Skeletal muscle tissue (tissue), 4 donors: ENCODE measurements around the gene C19orf12. TPM values are rescaled to one million over a fixed set of nuclear protein-coding genes. Genes with fewer than 3 reads are reported as not detected.

Experiments used
- H3K27ac ChIP-seq: one replicate; pipeline ENCODE4 v1.7.0; 2013; ENCODE audit warnings: mild to moderate bottlenecking, low read depth, low read length, inconsistent platforms
- H3K27me3 ChIP-seq, 3 donors: one replicate each; pipeline ENCODE4 v1.7.0; 2013; ENCODE audit warnings: low read length in 3 of 3; ENCODE audit not compliant: control insufficient read depth in 3 of 3, insufficient read depth in 3 of 3
- H3K36me3 ChIP-seq, 3 donors: one replicate each; pipeline ENCODE4 v1.7.0; 2013; ENCODE audit warnings: low read length in 3 of 3; ENCODE audit not compliant: control insufficient read depth in 3 of 3, insufficient read depth in 3 of 3
- H3K4me1 ChIP-seq, 3 donors: one replicate each; pipeline ENCODE4 v1.7.0; 2013; ENCODE audit warnings: low read length in 3 of 3, mild to moderate bottlenecking in 3 of 3; ENCODE audit not compliant: control insufficient read depth in 3 of 3, insufficient read depth in 3 of 3
- H3K4me3 ChIP-seq, 3 donors: one replicate each; pipeline ENCODE4 v1.7.0; 2013; ENCODE audit warnings: low read length in 3 of 3
- H3K9ac ChIP-seq, 3 donors: one replicate each; pipeline ENCODE4 v1.7.0; 2013; ENCODE audit warnings: low read length in 3 of 3, mild to moderate bottlenecking in 3 of 3, moderate library complexity in 2 of 3, low read depth in 1 of 3
- H3K9me3 ChIP-seq, 3 donors: one replicate each; pipeline ENCODE4 v1.7.0; 2013; ENCODE audit warnings: low read length in 3 of 3; ENCODE audit not compliant: control insufficient read depth in 3 of 3
- total RNA-seq: library from RNA; depleted of rRNA; stranded (reverse); fragments of >200 nt; gene quantifications from one replicate; pipeline ENCODE4 v1.2.3, GENCODE V29; 2014
- donor health status: Osteomylitis.

C19orf12 gene
- total RNA-seq, 1 donor from 2014 or later, result 17.2 TPM

- Histone ChIP-seq H3K27me3 (peaks cover 0 to 26% (median 21%) of the 10 kb centered on the region in 3 donors), H3K4me3 (no peak overlapping the region), H3K9me3 (no peaks in the 10 kb centered on the region), H3K36me3 (no peaks in the 10 kb centered on the region), H3K9ac (no peak overlapping the region), H3K4me1 (no peaks in the 10 kb centered on the region), H3K27ac (no peak overlapping the region)
Observed at GRCh38 chr19:29737461-29738000, 22.5 kb upstream of the C19orf12 start.

GRCh38 chr19:29735829-29736228, 20.8 kb upstream of the C19orf12 start:
- Histone ChIP-seq H3K9me3 (no peaks in the 10 kb centered on the region), H3K27me3 (peaks cover 3 to 25% (median 14%) of the 10 kb centered on the region in 3 donors), H3K4me1 (no peaks in the 10 kb centered on the region), H3K9ac (no peak overlapping the region), H3K4me3 (no peak overlapping the region), H3K27ac (no peak overlapping the region), H3K36me3 (no peaks in the 10 kb centered on the region)

DNA sequence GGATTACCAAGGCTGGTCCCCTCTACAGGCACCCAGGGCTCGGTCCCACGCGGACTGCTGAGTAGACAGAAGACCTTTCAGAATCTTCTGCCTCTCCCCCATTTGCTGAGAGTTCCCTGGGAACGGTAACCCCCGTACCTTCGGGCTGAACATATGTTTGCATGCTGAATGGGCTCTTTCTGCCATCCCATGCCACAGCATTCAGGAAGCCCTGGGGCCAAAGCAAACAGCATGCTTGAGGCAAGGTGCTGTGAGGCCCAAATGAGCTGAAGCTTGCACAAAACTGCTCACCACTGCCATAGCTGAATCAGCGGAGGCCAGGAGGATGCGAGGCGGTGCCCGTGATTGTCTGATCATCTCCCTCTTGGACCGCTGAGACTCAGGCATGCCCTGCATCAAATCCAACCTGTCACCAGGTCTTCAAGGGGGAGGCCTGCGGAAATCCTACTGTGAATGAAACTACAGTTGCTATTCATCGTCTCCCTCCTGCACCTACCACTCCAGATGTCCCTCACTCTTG, 16.3 kb upstream of the C19orf12 start:
- no peak overlapping the region for H3K27ac ChIP-seq
- H3K4me1 ChIP-seq, result peaks cover 0 to 2% (median 0%) of the 10 kb centered on the region in 3 donors
- H3K4me3 ChIP-seq, result no peak overlapping the region
- H3K9ac ChIP-seq, result no peak overlapping the region
- no peaks in the 10 kb centered on the region for H3K9me3 ChIP-seq
- no peaks in the 10 kb centered on the region for H3K36me3 ChIP-seq
- H3K27me3 ChIP-seq, result peaks cover 6 to 14% (median 11%) of the 10 kb centered on the region in 3 donors

- Histone ChIP-seq H3K4me3 (no peak overlapping the region), H3K4me1 (peaks cover 2 to 8% (median 3%) of the 10 kb centered on the region in 3 donors), H3K27me3 (peaks cover 19 to 37% (median 32%) of the 10 kb centered on the region in 3 donors), H3K36me3 (no peaks in the 10 kb centered on the region), H3K9me3 (no peaks in the 10 kb centered on the region), H3K9ac (no peak overlapping the region), H3K27ac (no peak overlapping the region)
Observed at GRCh38 chr19:29727906-29728305, 12.8 kb upstream of the C19orf12 start.

DNA sequence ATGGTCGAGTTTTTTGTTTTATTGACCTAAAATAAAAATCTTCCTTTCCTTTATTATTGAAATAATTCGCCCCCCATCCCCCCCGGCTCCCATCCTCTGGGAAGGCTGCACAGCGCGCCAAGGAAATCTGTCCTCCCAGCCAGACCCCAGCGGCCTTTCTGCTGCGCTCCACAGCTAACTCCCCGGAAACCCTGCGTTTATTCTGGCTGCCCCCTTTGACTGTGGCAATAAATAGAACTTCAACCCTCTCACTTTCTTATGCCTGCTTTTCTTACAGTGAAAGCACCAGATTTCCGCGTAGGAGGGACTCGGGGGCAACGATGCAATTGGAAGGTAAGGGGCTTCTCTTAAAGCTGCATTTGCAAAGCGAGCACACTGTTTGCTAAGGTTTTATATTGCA, 9.7 kb upstream of the C19orf12 start:
- H3K9ac ChIP-seq, result peak overlapping the region in 1 of 3 donors; percentile 25
- no peaks in the 10 kb centered on the region for H3K9me3 ChIP-seq
- H3K36me3 ChIP-seq, result no peaks in the 10 kb centered on the region
- peaks cover 0 to 8% (median 3%) of the 10 kb centered on the region in 3 donors for H3K4me1 ChIP-seq
- peaks cover 16 to 33% (median 32%) of the 10 kb centered on the region in 3 donors for H3K27me3 ChIP-seq
- no peak overlapping the region for H3K27ac ChIP-seq
- peak overlapping the region in 1 of 3 donors; percentile 49 for H3K4me3 ChIP-seq

- H3K27ac ChIP-seq, result no peak overlapping the region
- H3K36me3 ChIP-seq, result no peaks in the 10 kb centered on the region
- H3K4me3 ChIP-seq, result peak overlapping the region in 1 of 3 donors; percentile 49
- peaks cover 16 to 33% (median 32%) of the 10 kb centered on the region in 3 donors for H3K27me3 ChIP-seq
- peak overlapping the region in 2 of 3 donors; percentile 14 to 54 for H3K9ac ChIP-seq
- no peaks in the 10 kb centered on the region for H3K9me3 ChIP-seq
- peaks cover 0 to 8% (median 3%) of the 10 kb centered on the region in 3 donors for H3K4me1 ChIP-seq
Observed at GRCh38 chr19:29724102-29724641, 9.1 kb upstream of the C19orf12 start.

- H3K4me3 ChIP-seq, result no peak overlapping the region
- no peaks in the 10 kb centered on the region for H3K27me3 ChIP-seq
- no peak overlapping the region for H3K27ac ChIP-seq
- no peaks in the 10 kb centered on the region for H3K9me3 ChIP-seq
- H3K4me1 ChIP-seq, result peaks cover 19 to 38% (median 23%) of the 10 kb centered on the region in 3 donors
- peak overlapping the region in 1 of 3 donors; percentile 50 for H3K9ac ChIP-seq
- peaks cover 0 to 4% (median 0%) of the 10 kb centered on the region in 3 donors for H3K36me3 ChIP-seq
Observed at GRCh38 chr19:29717051-29717450, 2.0 kb upstream of the C19orf12 start.

DNA sequence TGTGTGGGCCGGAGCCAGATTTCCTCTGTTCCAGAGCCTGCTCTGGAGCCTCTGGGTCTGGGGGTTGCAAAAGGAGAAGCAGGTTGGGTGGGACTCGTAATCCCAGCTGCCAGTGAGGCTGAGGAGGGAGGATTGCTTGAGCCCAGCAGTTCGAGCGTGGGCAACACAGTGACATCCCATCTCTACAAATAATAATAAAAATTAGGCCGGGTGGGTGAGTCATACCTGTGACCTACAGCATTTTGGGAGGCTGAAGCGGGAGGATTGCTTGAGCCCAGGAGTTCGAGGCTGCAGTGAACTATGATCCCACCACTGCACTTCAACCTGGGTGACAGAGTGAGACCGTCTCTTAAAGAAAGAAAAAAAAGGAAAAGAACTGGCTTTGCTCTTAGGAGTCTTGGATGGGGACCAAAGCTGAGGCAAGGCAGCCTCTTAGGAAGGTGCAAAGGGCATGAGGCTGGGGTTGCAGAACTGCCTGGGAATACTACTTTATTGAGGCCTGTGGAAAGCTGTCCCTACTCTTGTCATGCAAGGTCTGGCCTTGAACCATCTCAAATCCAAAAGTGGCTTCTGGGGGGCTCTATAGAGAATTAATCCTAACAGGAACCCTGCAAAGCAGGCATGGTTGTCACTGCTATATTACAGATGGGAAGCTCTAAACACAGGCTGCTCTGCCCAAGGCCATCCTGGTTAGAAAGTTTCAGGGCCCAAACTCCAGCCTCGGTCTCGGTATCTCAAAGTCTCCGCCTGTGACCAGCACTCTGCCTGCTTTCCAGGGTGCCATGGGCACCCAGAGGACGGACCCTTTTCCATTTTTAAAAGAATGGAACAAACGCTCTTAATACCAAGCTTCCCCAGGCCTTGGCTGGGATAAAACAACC, 880 bp upstream of the C19orf12 start:
- Histone ChIP-seq H3K27me3 (no peaks in the 10 kb centered on the region), H3K9me3 (no peaks in the 10 kb centered on the region), H3K27ac (peak overlapping the region; percentile 94), H3K4me1 (peaks cover 22 to 38% (median 23%) of the 10 kb centered on the region in 3 donors), H3K9ac (peak overlapping the region; percentile 95 to 97 (median 95)), H3K4me3 (peak overlapping the region; percentile 91 to 95 (median 93)), H3K36me3 (peaks cover 0 to 6% (median 0%) of the 10 kb centered on the region in 3 donors)

DNA sequence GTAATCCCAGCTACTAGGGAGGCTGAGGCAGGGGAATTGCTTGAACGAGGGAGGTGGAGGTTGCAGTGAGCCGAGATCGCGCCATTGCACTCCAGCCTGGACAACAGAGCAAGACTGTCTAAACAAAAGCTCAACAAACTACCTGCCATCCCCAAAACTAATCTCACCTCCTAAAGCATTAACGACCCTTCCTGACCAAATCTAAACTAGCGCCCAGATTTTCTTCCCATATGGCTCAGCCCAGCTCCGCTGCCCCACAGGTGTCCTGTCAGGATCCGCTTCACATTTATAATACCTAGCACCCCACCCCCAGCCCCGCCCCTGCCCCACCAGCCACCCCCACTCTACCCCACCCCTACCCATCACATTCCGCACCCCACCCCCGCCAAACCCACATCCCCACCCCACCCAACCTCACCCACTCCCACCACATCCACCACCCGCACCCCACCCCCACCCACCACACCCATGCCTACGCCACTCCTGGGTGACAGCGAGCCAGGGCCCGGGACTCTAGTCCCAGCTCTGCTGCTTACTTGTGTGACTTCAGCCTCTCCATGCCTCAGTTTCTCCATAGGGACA, 599 bp downstream of the C19orf12 start:
- Histone ChIP-seq H3K9me3 (no peaks in the 10 kb centered on the region), H3K36me3 (peaks cover 0 to 6% (median 0%) of the 10 kb centered on the region in 3 donors), H3K9ac (peak overlapping the region; percentile 95 to 97 (median 95)), H3K4me3 (peak overlapping the region; percentile 82 to 95 (median 93)), H3K27ac (peak overlapping the region; percentile 94), H3K27me3 (no peaks in the 10 kb centered on the region), H3K4me1 (peaks cover 22 to 43% (median 26%) of the 10 kb centered on the region in 3 donors)
